Measurements from ENCODE around the gene TPK1.
A peak's percentile ranks its signal among the peaks of the same experiment; 100 is the strongest.
"Not testable (repeated sequence)": the region's sequence is repeated elsewhere in the genome, so short reads cannot be mapped to it uniquely, and the experiment has no call there.

TPK1 gene

DNA sequence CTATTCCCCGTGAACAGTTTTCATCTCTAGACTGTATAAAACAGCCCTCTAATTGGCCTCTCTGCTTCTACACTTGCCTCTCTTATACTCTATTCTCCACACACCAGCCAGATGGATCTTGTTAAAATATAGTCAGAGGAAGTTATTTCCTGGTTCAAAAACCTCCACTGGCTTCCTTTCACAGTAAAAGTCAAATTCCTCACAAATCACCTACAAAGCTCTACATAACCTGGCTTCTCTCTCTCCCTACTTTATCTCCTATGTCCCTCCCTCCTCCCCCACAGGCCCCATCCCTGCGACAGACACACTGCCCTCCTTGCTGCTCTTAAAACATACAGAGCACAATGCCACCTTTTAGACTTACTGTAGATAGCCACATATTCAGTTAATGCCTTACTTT lies 60.1 kb downstream of the TPK1 start:
- no peak for DNase-seq

DNA sequence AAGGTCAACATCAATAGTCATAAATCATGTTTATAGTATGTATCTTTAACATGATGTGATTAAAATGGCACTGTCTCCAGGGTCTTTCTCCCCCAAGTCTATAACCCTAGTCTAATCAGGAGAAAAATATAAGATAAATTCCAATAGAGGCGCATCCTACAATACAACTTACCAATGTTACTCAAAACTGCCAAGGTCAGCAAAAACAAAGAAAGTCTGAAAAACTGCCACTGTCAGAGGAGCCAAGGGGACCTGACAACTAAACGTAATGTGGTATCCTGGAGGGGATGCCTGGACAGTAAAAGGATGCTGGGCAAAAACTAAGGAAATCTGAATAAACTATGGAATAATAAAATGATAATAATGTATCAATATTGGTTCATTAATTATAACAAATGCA lies 63.9 kb downstream of the TPK1 start:
- DNase-seq: no peak

DNA sequence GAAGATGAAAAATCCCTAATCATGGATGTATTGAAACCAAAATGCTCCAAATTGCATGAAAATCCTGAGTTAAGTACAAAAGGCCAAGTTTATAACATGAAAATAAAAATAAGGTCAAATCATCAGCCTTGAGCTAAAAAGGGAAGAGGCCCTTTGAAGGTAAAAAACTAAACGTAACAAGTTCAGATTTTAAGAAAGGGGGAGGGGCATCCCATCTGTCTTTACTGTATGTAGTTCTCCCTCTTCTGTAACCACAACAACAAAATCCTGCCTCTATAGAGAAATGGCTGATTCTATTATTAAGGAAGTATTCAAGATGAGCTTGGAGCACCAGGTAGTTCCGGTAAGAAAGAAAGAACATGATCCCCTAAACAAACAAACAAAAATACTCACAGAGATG lies 64.7 kb downstream of the TPK1 start:
- no peak for DNase-seq

DNA sequence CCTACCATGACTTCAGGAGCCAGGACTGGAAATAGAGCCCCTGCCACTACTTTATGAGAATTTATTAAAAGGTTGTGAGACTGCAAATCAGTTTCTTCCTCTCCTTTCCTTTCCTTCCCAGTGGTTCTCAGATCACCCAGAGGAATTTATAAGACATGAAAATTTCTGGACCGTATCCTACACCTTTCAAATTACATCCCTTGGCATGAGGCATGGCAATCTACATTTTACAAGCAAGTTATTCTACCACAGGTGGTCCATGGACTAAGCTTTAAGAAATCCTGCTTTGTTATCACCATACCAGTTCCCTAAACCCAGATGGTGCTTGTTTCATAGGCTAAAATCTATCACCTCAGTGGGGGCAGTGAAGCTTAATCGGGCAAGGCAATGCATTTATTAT lies 66.5 kb downstream of the TPK1 start:
- no peak for DNase-seq

DNA sequence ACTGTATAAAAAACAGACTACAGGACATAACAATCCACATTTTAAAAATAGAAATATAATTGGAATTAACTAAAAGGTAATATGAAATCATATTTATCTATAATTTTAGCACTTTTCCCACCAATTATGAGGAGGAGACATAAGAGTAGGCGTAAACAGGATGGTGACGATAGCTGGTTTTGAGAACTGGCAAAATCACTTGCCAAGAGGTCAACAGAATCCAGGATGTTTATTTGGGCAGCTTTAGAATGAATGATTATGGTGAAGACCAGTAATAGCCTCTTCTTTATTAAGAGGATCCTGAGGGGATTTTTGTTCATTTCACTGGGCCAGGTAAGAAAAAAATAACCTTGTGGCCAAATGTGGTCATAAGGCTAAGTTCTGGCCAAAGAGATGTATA lies 67.2 kb downstream of the TPK1 start:
- no peak for DNase-seq

DNA sequence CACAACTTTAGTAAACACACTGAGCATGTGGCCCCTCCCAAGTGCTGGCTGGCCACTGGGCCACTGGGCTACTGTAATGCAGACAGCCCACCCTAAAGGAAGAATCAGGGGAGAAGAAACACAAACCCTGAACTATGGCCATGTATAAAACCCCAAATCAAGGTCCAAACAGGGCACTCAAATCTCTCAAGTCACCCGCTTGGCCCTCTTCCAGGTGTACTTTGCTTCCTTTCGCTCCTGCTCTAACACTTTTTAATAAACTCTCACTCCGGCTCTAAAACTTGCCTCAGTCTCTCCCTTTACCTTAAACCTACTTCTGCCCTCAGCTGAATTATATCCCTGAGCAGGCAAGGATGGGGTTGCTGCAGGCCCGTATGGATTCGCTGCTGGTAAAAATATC lies 72.6 kb downstream of the TPK1 start:
- no peak for DNase-seq

DNA sequence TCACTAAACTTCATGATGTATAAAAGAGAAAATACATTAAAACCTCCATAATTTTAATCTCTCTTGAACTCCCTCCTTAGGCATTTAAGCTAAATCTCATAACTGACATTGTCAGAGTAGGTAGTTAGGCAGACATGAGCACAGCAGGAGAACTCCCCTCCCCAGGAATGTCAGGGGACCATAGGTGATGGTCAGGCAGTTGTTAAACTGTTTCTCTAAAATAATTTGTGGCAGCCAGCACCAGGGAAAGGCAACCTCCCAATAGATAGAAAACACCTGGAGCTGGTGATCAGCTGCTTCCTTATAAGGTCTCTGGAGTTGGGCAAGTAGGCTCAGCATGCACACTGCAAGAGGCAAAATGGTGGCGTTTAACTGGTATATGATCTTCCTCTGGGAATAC lies 73.0 kb downstream of the TPK1 start:
- no peak for DNase-seq

DNA sequence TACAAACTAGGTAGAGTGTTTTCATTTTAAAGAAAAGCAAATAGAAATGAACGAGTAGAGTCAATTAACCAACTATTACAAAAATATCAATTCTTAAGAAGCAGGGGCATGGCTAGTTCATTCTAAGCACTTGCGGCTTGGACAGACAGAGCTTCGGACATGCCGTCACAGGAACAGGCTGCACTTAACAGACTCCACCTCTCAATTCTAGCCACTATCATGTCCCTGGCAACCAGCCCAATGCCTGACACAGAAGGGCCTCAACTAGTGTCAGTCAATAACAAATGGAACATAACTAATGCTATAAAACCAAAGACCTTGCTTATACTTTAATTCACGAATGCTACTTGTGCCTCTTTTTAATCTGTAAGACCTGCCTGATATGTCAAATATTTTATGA lies 74.4 kb downstream of the TPK1 start:
- DNase-seq: no peak

DNA sequence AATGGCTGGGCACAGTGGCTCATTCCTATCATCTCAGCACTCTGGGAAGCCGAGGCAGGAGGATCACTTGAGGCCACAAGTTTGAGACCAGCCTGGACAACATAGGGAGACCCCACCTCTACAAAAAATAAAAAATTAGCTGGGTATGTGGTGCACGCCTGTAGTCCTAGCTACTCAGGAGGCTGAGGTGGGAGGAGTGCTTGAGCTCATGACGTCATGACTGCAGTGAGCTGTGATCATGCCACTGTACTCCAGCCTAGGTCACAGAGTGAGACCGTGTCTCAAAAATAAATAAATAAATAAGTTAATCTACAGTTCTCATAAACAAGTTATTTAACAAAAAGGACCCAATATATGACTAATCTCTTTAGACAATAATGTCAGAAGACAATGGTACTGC lies 76.2 kb downstream of the TPK1 start:
- no peak for DNase-seq

DNA sequence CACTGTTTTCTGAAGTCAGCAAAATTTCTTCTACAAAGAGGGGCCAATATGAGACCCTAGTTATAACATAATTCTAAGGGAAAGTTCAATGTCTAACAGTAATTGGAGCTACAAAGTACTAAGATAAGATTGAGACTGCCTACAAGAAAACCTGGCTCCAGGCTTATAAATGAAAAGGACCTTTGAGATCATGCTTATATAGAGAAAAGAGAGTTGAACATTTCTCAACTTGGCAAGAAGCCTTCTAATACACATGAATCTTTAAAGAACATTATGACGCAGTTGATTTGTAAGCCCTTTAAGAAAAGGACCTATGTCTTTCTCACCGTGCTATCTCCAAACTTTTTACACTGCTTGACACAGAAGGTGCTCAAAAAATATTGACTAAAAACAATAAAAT lies 87.9 kb downstream of the TPK1 start:
- no peak for DNase-seq

DNA sequence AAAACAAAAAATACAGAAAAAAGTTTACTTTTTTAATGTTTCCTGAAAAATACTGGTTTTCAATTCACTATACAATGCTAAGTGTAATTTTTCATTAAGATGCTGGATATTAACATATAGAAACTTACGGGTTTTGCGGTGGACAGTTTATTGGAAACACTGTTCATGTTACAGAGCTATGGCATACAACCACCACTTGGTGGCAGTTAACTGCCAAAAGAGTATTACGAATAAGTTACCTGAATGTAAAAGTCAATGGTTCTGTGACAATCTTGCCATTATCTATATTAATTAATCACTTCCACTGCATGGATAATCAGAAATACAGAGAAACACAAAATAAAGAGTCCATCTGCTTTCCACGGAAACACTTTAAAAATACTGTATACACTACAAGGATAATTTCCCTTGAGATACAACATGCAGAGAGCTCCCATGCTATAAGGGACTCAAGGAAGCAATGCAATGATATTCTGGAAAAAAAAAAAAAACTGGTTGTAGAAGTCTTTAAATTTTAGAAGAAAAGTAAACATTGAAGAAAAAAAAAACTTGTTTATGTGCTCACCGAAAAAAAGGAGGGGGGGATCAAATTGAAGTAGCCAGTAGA lies 97.0 kb downstream of the TPK1 start:
- peak; percentile 25 for DNase-seq

DNA sequence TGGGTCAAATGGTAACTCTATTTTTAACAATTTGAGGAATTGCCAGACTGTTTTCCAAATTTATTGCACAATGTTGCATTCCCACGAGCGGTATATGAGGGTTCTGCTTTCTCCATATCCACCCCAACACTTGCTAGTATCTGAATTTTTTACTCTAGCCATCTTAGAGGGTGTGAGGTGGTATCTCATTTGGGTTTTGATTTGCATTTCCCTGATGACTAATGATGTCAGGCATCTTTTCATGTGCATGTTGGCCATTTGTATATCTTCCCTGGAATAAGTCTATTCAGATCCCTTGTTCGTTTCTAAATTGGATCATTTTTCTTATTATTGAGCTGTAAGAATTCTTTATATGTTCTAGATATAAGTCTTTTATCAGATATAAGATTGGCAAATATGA lies 97.7 kb downstream of the TPK1 start:
- no peak for DNase-seq

DNA sequence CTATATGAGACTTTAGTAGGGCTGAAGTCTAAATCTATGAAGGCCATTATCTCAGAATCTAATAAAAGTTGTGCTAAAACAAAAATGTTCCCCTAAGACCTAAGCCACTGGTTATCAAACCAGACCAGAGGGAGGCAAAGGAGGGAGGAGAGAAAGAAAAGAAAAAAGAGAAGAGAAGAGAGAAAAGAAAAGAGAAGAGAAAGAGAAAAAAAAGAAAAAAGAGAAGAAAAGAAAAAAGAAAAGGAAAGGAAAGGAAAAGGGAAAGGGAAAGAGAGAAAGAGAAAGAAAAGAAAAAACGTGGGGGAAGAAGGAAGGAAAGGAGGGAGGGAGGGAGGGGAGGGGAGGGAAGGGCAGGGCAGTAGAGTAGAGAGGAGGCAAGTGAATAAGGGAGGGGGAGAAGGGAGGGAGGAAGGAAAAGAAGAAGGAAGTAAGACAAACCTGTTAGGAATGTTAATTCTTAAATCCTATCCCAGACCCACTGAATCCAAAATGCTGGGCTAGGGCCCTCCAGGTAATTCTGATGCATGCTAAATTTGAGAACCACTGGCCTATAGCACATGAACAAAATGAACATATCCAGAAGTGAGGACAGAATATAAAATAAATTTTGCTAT lies 98.9 kb downstream of the TPK1 start:
- no peak for DNase-seq

DNA sequence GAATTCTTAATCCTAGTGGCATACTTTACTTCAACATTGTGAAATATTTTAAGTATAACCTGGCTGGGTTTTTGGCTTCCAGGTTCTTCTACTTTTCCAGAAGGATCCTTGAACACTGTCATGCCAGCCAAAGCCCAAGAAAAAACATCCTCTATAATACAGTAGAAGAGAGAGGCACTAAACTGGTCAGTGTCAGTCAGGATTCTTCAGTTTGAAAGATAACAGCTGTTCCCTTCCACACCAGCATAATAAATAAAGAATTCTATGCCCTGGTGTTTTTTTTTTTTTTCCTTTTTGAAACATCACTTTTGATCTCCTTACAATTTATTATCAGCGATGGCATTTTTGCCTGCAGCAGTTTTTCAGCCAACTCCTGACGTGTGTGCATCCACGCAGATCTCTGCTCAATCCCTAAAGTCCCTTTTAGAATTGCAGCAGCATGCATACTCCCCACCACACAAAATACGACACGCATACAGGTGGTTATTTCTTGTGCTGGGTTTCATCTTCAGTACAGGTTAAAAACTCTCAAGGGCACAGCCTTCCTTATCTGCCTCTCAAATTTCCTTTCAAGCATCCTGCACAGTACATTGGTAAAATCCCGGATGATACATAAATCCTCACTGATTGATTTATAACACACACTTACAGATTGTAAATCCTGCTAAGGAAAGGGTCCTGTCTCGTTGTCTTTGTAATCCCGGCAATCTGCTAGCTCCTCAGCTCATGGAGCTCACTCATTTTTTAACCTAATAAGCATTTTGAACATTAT lies 100.2 kb downstream of the TPK1 start:
- no peak for DNase-seq

DNA sequence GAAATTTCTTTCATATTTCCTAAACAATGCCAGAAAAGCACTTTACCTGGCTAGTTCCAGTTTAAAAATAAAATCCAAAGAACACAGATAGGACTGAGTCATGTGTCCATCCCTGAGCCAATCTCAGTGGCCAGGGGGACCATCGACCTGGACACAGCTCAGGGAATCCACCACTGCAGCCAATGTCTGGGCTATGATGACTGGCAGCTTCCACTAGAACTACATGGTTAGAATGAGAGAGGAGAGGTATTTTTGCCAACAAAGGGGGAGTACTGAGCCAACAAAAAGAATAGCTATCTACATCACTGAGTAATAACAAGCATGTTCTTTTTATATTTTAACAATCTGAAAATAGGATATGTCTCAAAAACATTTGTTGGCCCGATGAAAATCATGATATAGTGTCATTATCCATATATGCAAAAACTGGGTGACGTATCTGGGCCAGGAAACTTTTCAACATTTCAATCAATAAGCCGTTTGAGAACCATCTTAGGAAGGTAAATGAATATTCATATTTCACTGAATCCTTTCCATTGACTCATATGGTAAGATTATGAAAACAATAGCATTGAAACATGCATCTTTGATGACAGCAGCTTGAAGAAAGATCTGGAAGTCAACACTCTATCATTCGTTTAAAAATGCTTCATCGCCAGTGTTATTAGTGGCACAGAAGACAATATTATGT lies 104.0 kb downstream of the TPK1 start:
- no peak for DNase-seq

DNA sequence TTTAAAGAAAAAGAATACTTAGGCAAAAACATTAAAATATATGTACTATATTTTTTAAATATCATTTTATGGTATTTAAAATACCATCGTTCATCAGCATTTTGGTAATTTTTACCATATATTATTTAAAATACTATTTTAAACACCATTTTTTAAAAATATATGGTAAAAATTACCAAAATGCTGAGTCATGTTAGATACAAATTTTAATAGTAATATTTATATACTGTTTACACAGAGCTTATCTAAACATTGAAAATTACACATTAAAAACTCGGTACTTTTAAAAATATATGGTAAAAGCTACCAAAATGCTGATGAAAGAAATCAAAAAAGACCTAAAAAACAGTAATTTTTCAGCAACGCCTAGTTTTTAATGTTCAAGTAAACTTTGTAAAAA lies 105.6 kb downstream of the TPK1 start:
- DNase-seq: no peak

DNA sequence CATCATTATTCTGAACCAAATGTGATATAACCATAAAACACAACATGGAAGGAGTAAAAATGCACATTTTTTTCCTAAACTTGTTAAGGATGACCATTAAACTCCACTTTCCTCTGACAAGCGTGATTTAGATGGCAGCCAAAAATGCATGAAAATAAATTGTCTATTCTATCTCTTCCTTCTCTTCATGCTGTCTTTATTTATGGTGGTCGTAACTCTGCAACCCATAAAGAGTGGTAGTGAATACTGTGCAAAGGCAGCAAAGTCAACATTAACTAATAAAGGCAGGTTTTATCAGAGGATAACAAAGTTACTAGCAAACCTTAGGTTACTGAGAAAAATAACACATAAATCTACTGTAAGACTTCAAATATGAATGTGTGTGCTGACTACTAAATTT lies 106.6 kb downstream of the TPK1 start:
- DNase-seq: no peak

DNA sequence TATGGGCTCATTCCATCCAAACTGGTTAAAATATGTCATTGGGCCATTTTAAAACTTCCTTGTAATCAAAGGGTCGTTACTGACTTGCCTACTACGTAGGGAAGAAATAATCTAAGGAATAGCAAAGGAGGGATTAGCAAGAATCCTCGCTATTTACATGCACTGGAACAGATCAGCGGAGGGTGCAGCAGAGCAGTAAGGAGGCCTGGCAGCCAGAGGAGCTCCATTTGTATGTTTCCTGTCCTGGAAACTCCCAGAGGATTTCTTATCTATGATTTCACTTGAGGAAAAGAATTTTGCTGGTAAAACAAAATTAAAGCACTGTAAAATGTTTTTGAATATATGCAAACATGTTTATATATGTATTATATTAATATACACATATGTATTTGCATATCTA lies 107.3 kb downstream of the TPK1 start:
- no peak for DNase-seq

DNA sequence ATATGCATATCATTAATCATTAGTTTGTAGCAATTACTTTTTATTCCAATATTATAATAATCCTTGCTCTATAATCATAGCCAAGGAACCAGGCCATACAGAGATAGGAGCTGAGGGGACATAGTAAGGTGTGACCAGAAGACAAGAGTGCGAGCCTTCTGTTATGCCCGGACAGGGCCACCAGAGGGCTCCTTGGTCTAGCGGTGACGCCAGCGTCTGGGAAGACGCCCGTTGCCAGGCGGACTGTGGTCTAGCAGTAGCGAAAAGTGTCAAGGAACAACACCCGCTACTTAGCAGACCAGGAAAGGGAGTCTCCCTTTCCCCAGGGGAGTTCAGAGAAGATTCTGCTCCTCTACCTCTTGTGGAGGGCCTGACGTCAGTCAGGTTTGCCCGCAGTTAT lies 109.0 kb downstream of the TPK1 start:
- not testable (repeated sequence) for DNase-seq

DNA sequence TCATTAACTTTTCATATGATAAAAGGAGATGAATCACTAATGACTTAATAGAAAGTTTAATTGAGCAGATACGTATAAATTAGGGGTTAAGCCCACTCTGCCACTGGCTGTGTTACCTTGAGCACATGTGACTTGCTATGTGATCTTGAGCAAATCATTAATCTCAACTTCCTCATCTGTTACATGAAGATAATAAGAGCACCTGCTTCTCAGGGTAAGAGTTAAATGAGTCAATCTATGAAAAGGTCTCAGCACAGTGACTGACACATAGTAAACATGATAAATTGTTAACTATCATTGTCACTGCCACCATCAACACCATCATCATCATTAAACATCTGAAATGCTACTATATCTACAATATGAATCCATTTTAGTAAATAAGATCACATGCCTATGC lies 110.8 kb downstream of the TPK1 start:
- no peak for DNase-seq

DNA sequence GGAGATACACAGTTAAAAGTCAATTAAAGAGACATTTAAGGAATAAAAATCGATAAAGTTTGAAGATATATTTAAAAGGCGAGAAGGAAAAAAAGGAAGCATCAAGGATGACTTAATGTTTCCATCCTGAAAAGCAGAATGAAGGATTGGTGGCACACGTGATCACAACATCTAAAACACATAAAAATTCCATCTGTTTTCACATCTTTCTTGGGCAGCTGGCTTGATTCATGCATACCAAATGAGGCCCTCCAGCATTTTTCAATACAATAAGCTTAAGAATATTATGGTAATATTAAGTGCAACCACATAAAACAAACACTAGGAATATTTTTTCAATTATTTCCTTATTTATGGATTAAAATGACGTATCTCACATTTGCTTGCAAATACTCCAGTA lies 112.6 kb downstream of the TPK1 start:
- no peak for DNase-seq

DNA sequence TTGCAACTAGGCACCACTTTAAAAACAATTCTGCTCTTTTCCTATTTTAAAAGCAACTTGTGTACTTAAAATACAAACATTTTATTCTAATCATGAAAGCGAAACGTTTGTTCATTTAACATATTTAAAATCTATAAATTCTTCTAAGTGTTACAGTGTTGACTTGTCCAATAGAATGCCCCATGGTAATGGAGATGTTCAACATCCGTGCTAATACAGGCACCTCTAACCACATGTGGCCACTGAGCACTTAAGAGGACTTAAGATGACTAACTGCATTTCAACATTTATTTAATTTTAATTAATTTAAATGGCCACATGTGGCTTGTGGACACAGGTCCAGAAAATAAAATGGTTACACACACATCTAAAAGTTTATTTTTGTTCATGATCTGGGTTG lies 115.1 kb downstream of the TPK1 start:
- no peak for DNase-seq

DNA sequence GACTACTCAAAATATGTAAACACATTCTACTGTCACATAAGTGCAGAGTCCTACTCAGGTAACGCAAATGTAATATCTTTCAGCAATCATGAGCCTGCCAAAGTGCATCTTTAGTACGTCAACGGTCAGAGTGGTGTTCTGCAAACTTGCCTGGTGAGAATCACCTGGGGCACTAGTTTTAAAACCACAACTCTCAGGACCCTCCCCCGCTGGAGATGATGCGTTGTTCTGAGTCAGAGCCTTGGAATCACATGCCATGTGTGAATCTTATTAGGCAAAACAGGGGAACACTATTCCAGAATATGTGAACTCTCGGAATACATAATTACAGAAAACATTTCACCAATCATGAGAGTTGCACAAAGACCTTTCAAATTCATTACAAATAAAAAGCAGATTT lies 115.7 kb downstream of the TPK1 start:
- no peak for DNase-seq

DNA sequence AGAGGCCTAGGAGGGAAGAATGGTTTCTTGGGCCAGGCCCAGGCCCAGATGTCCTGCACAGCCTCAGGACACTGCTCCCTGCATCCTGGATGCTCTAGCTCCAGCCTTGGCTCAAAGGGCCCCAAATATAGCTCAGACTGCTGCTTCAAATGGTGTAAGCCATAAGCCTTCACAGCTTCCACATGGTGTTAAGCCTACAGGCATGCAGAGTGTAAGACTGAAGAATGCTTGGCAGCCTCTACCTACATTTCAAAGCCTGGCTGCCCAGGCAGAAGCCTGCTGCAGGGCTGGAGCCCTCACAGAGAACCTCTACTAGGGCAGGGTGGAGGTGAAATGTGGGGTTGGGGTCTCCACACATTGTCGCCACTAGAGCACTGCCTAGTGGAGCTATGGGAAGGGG lies 118.1 kb downstream of the TPK1 start:
- no peak for DNase-seq

All from NCI-H345 (cell line).